ENCODE measurements around the gene CLSTN2.

CLSTN2 gene

DNA sequence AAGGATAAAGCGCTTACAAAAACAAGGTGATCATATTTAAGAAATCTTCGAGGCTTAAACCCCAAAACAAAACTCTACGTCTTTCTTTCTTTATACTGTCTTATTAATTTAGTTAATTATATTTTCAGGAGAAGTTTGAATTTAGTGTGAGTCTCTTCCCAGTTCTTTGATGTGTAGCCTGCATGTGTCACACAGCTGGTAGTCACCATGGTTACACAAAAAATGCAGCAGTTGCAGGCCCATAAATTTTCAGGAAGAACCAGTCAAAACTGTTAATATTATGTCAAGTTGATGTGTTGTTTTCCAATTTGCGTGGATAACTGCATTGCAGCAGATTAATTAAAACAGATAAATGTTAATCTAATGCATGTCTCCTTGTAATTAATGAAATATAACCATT, 10.4 kb downstream of the CLSTN2 start:
- Histone ChIP-seq H3K4me1 (no peaks in the 10 kb centered on the region), H3K27me3 (no peaks in the 10 kb centered on the region), H3K27ac (no peak overlapping the region), H3K36me3 (no peaks in the 10 kb centered on the region), H3K9me3 (peaks cover 0 to 5% (median 0%) of the 10 kb centered on the region in 3 donors), H3K4me3 (no peak overlapping the region)
- intact Hi-C loops (cut with DNase I; ENCODE audit: low total_unique reads), result no loop called here
- TF ChIP-seq, protein P1, sequence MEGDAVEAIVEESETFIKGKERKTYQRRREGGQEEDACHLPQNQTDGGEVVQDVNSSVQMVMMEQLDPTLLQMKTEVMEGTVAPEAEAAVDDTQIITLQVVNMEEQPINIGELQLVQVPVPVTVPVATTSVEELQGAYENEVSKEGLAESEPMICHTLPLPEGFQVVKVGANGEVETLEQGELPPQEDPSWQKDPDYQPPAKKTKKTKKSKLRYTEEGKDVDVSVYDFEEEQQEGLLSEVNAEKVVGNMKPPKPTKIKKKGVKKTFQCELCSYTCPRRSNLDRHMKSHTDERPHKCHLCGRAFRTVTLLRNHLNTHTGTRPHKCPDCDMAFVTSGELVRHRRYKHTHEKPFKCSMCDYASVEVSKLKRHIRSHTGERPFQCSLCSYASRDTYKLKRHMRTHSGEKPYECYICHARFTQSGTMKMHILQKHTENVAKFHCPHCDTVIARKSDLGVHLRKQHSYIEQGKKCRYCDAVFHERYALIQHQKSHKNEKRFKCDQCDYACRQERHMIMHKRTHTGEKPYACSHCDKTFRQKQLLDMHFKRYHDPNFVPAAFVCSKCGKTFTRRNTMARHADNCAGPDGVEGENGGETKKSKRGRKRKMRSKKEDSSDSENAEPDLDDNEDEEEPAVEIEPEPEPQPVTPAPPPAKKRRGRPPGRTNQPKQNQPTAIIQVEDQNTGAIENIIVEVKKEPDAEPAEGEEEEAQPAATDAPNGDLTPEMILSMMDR (IDR thresholded peaks at IDR 0.05), result no peak
- DNase-seq, result no peak

DNA sequence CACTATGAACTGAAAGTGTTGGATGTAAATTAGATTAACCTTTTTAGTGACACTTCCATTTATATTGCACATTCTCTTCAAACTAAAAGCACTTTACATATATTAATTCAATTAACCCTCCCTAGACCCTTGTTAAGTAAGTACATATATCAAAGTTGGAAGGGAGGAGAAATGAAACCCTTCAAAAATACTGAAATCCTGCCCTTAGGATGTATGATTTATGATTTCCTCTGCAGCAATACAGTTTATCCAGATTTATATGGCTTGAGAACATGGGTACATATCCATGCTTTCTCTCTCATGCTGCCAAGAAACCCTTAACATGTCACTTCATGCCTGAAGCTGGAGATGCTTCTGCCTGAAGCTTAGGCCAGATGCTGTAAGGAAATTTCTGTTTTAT, 11.0 kb downstream of the CLSTN2 start:
- intact Hi-C loops (cut with DNase I; ENCODE audit: low total_unique reads), result no loop called here
- DNase-seq, result no peak

DNA sequence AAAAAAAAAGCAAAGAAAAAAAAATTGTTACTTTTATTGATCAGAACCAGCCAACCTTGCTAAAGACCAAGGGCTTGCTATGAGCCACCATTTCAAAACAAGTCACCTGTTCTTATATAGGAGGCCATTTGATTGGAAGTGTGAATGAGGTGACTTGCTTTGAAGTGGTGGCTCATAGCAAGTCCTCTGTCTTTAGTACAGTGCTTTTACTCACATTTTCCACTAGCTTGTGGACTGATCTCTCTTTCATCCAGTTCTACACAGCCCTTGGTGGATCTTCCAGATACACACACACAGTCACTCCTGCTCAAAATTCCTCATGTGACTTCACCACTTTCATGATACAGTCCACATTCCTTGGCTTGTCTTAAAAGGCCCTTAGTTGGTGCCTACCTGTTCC, 13.5 kb downstream of the CLSTN2 start:
- no peak for DNase-seq
- no peak overlapping the region for H3K4me3 ChIP-seq
- H3K27me3 ChIP-seq, result no peaks in the 10 kb centered on the region
- H3K27ac ChIP-seq, result no peak overlapping the region
- TF ChIP-seq, protein P1 (IDR thresholded peaks at IDR 0.05), result no peak
- H3K9me3 ChIP-seq, result peaks cover 0 to 5% (median 0%) of the 10 kb centered on the region in 3 donors
- H3K36me3 ChIP-seq, result no peaks in the 10 kb centered on the region
- H3K4me1 ChIP-seq, result no peaks in the 10 kb centered on the region
- intact Hi-C loops (cut with DNase I; ENCODE audit: low total_unique reads), result no loop called here

More for the DNA sequence above, 11.0 kb downstream of the CLSTN2 start:
- H3K27ac ChIP-seq, result no peak overlapping the region
- H3K36me3 ChIP-seq, result no peaks in the 10 kb centered on the region
- H3K4me1 ChIP-seq, result no peaks in the 10 kb centered on the region
- TF ChIP-seq, protein P1 (IDR thresholded peaks at IDR 0.05), result no peak
- peaks cover 0 to 5% (median 0%) of the 10 kb centered on the region in 3 donors for H3K9me3 ChIP-seq
- H3K4me3 ChIP-seq, result no peak overlapping the region
- no peaks in the 10 kb centered on the region for H3K27me3 ChIP-seq

DNA sequence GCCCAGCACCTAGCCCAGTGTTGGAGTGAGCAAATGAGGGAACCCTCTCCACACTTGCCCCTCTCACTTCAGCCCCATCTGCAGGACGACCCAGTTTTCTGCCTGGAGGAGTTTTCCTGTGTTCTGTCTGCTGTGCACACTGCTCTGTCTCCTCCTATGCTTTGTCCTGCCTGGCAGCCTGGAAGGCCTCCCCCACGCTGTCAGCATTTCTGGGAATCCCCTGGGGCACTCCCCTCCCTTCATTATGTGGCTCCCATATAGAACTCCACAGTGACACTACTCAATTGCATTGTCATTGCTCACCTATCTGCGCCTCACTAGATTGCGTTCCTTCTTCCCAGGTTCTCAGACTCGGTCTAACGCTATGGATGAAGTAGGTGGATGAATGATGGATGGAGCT, 13.9 kb downstream of the CLSTN2 start:
- Histone ChIP-seq H3K27ac (no peak overlapping the region), H3K9me3 (peaks cover 0 to 5% (median 0%) of the 10 kb centered on the region in 3 donors), H3K4me3 (no peak overlapping the region), H3K36me3 (no peaks in the 10 kb centered on the region), H3K4me1 (no peaks in the 10 kb centered on the region), H3K27me3 (no peaks in the 10 kb centered on the region)
- TF ChIP-seq, protein P1 (IDR thresholded peaks at IDR 0.05), result no peak
- DNase-seq, result no peak
- intact Hi-C loops (cut with DNase I; ENCODE audit: low total_unique reads), result no loop called here

DNA sequence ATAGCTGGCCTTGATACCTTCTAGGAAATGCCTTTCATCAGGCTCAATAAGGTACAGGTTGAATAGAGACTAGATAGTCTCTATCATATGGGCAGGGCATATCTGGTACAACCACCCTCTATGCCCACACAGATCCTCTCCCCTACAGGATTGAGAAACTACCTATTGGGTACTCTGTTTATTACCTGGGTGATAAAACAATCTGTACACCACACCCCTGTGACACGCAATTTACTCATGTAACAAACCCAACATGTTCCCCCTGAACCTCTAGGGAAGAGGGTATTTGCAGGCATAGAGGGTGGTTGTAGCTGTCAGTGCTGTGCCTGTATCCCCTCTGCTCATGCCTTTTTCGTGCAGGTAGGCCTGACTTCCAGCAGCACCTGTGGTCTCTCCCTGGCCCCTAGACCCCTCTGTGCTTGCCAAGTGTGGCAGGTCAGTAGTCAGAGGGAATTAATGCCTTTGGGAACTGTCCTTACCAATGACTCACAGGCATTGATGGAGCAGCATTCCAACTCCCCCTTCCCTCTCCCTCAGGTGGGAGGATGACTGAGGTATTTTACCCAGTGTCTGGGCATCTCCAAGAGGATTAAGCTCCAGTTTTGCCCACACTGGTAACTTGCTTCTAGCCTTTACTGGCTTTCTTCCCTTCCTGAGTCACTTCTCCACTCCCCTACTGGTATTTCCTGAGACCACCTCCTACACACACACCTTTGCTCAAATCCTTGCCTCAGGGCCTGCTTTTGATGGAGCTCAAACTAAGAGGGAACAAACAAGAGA, 18.3 kb downstream of the CLSTN2 start:
- Histone ChIP-seq H3K27me3 (no peaks in the 10 kb centered on the region), H3K27ac (no peak overlapping the region), H3K9me3 (no peaks in the 10 kb centered on the region), H3K4me1 (no peaks in the 10 kb centered on the region), H3K4me3 (no peak overlapping the region), H3K36me3 (no peaks in the 10 kb centered on the region)
- intact Hi-C loops (cut with DNase I; ENCODE audit: low total_unique reads), result no loop called here
- TF ChIP-seq, protein P1 (IDR thresholded peaks at IDR 0.05), result no peak
- no peak for DNase-seq

All from tibial artery (tissue), 4 donors.